GM21737 (cell line): Measurements from ENCODE around the gene CADPS.

Experiments used
- ATAC-seq: cut with Tn5 transposase; IDR thresholded peaks from one replicate; pipeline ENCODE4 v1.9.1; 2021; ENCODE audit warnings: mild to moderate bottlenecking, moderate library complexity; ENCODE audit not compliant: unreplicated experiment

Gene CADPS

GRCh38 chr3:62378921-62379320 lies 496.3 kb downstream of the CADPS start:
- ATAC-seq, result no peak

- no peak for ATAC-seq
These were observed 496.9 kb downstream of the CADPS start for GRCh38 chr3:62378311-62378789.

- ATAC-seq, result no peak
These were observed 498.0 kb downstream of the CADPS start for GRCh38 chr3:62376906-62377877.

GRCh38 chr3:62376454-62376720 lies 498.8 kb downstream of the CADPS start:
- ATAC-seq, result no peak

- no peak for ATAC-seq
These were observed 499.4 kb downstream of the CADPS start for GRCh38 chr3:62375655-62376453.

- ATAC-seq, result no peak
These were observed 500.6 kb downstream of the CADPS start for GRCh38 chr3:62374341-62375218.

GRCh38 chr3:62373714-62374333 lies 501.4 kb downstream of the CADPS start:
- no peak for ATAC-seq

GRCh38 chr3:62373215-62373614 lies 502.0 kb downstream of the CADPS start, which contains the start of gene FEZF2:
FEZF2 (minus strand) TSS chr3:62373550; CDS start chr3:62372868, 682 bp downstream.
- ATAC-seq, result no peak

- ATAC-seq, result no peak
These were observed 502.6 kb downstream of the CADPS start for GRCh38 chr3:62372621-62373041.

- no peak for ATAC-seq
These were observed 503.3 kb downstream of the CADPS start for GRCh38 chr3:62371720-62372591.

GRCh38 chr3:62370858-62371719 lies 504.1 kb downstream of the CADPS start:
- ATAC-seq, result no peak

GRCh38 chr3:62370112-62370857 lies 504.9 kb downstream of the CADPS start:
- ATAC-seq, result no peak

GRCh38 chr3:62369476-62369743 lies 505.8 kb downstream of the CADPS start:
- ATAC-seq, result no peak

- ATAC-seq, result no peak
These were observed 506.3 kb downstream of the CADPS start for GRCh38 chr3:62368705-62369475.

- ATAC-seq, result no peak
These were observed 506.9 kb downstream of the CADPS start for GRCh38 chr3:62368290-62368704.

- ATAC-seq, result no peak
These were observed 507.4 kb downstream of the CADPS start for GRCh38 chr3:62367763-62368195.

- no peak for ATAC-seq
These were observed 509.1 kb downstream of the CADPS start for GRCh38 chr3:62366126-62366484.
